ENCODE results near the gene IL22RA2.
A peak's percentile ranks its signal among the peaks of the same experiment; 100 is the strongest.
"Not testable (repeated sequence)": the region's sequence is repeated elsewhere in the genome, so short reads cannot be mapped to it uniquely, and the experiment has no call there.

The IL22RA2 gene

GRCh38 chr6:137210903-137211302, 37.5 kb upstream of the IL22RA2 start:
- ATAC-seq (ENCODE audit: low read depth) = no peak
- H3K27me3 Mint-ChIP-seq = no peaks in the 10 kb centered on the region
- H3K9me3 Mint-ChIP-seq = peaks cover 14% of the 10 kb centered on the region
- peak overlapping the region; percentile 24 for H3K27ac Mint-ChIP-seq
- peaks cover 42% of the 10 kb centered on the region for H3K36me3 Mint-ChIP-seq
- H3K4me3 Mint-ChIP-seq = no peak overlapping the region
- no peak for DNase-seq (ENCODE audit: low spot score in 2 of 2)
- H3K4me1 Mint-ChIP-seq = peaks cover 37% of the 10 kb centered on the region

- peaks cover 14% of the 10 kb centered on the region for H3K9me3 Mint-ChIP-seq
- no peak overlapping the region for H3K4me3 Mint-ChIP-seq
- no peaks in the 10 kb centered on the region for H3K27me3 Mint-ChIP-seq
- H3K36me3 Mint-ChIP-seq = peaks cover 52% of the 10 kb centered on the region
- H3K4me1 Mint-ChIP-seq = peaks cover 30% of the 10 kb centered on the region
- no peak overlapping the region for H3K27ac Mint-ChIP-seq
- DNase-seq (ENCODE audit: low spot score in 2 of 2) = no peak
- ATAC-seq (ENCODE audit: low read depth) = no peak
Observed at GRCh38 chr6:137208279-137208678, 34.8 kb upstream of the IL22RA2 start.

GRCh38 chr6:137207457-137207856, 34.0 kb upstream of the IL22RA2 start:
- Mint-ChIP-seq H3K27ac (peak overlapping the region; percentile 36), H3K9me3 (peaks cover 14% of the 10 kb centered on the region), H3K4me3 (peak overlapping the region; percentile 18), H3K36me3 (peaks cover 52% of the 10 kb centered on the region), H3K4me1 (peaks cover 27% of the 10 kb centered on the region)
- ATAC-seq (ENCODE audit: low read depth); DNase-seq (ENCODE audit: low spot score in 2 of 2); H3K27me3 Mint-ChIP-seq: not testable (repeated sequence)

GRCh38 chr6:137206577-137206976, 33.1 kb upstream of the IL22RA2 start:
- H3K36me3 Mint-ChIP-seq = peaks cover 51% of the 10 kb centered on the region

GRCh38 chr6:137203256-137203655, 29.8 kb upstream of the IL22RA2 start:
- no peak for ATAC-seq (ENCODE audit: low read depth)
- peaks cover 38% of the 10 kb centered on the region for H3K36me3 Mint-ChIP-seq

More at GRCh38 chr6:137206577-137206976, 33.1 kb upstream of the IL22RA2 start:
- no peaks in the 10 kb centered on the region for H3K27me3 Mint-ChIP-seq
- peaks cover 14% of the 10 kb centered on the region for H3K9me3 Mint-ChIP-seq
- peaks cover 26% of the 10 kb centered on the region for H3K4me1 Mint-ChIP-seq
- peak overlapping the region; percentile 39 for H3K27ac Mint-ChIP-seq
- DNase-seq (ENCODE audit: low spot score in 2 of 2) (no peak), ATAC-seq (ENCODE audit: low read depth) (peak; percentile 70)
- H3K4me3 Mint-ChIP-seq = no peak overlapping the region

GRCh38 chr6:137202078-137202477, 28.6 kb upstream of the IL22RA2 start:
- peaks cover 11% of the 10 kb centered on the region for H3K4me1 Mint-ChIP-seq
- ATAC-seq (ENCODE audit: low read depth) (peak; percentile 90), DNase-seq (ENCODE audit: low spot score in 2 of 2) (peak in 1 of 2 donors; percentile 31)
- peaks cover 37% of the 10 kb centered on the region for H3K36me3 Mint-ChIP-seq
- no peak overlapping the region for H3K27ac Mint-ChIP-seq
- H3K9me3 Mint-ChIP-seq = peaks cover 2% of the 10 kb centered on the region
- H3K27me3 Mint-ChIP-seq = no peaks in the 10 kb centered on the region
- no peak overlapping the region for H3K4me3 Mint-ChIP-seq

More at GRCh38 chr6:137203256-137203655, 29.8 kb upstream of the IL22RA2 start:
- peaks cover 6% of the 10 kb centered on the region for H3K9me3 Mint-ChIP-seq
- H3K27me3 Mint-ChIP-seq = no peaks in the 10 kb centered on the region
- peaks cover 17% of the 10 kb centered on the region for H3K4me1 Mint-ChIP-seq
- DNase-seq (ENCODE audit: low spot score in 2 of 2) = no peak
- H3K4me3 Mint-ChIP-seq = no peak overlapping the region
- no peak overlapping the region for H3K27ac Mint-ChIP-seq

GRCh38 chr6:137201006-137201405, 27.6 kb upstream of the IL22RA2 start:
- Mint-ChIP-seq H3K27me3 (no peaks in the 10 kb centered on the region), H3K27ac (no peak overlapping the region), H3K4me3 (no peak overlapping the region), H3K36me3 (peaks cover 35% of the 10 kb centered on the region), H3K4me1 (peaks cover 9% of the 10 kb centered on the region), H3K9me3 (no peaks in the 10 kb centered on the region)
- no peak for ATAC-seq (ENCODE audit: low read depth)
- no peak for DNase-seq (ENCODE audit: low spot score in 2 of 2)

- Mint-ChIP-seq H3K9me3 (no peaks in the 10 kb centered on the region), H3K4me1 (peaks cover 6% of the 10 kb centered on the region)
Observed at GRCh38 chr6:137200288-137200687, 26.8 kb upstream of the IL22RA2 start.

GRCh38 chr6:137197684-137198645, 24.5 kb upstream of the IL22RA2 start:
- H3K36me3 Mint-ChIP-seq = peaks cover 20% of the 10 kb centered on the region
- H3K27me3 Mint-ChIP-seq = no peaks in the 10 kb centered on the region
- no peak for DNase-seq (ENCODE audit: low spot score in 2 of 2)
- H3K4me1 Mint-ChIP-seq = peaks cover 2% of the 10 kb centered on the region
- no peak for ATAC-seq (ENCODE audit: low read depth)
- H3K27ac Mint-ChIP-seq = no peak overlapping the region
- no peak overlapping the region for H3K4me3 Mint-ChIP-seq
- no peaks in the 10 kb centered on the region for H3K9me3 Mint-ChIP-seq

More at GRCh38 chr6:137200288-137200687, 26.8 kb upstream of the IL22RA2 start:
- no peak for ATAC-seq (ENCODE audit: low read depth)
- no peak for DNase-seq (ENCODE audit: low spot score in 2 of 2)
- Mint-ChIP-seq H3K4me3 (no peak overlapping the region), H3K27ac (no peak overlapping the region), H3K36me3 (peaks cover 33% of the 10 kb centered on the region), H3K27me3 (no peaks in the 10 kb centered on the region)

- no peak overlapping the region for H3K4me3 Mint-ChIP-seq
- no peak for DNase-seq (ENCODE audit: low spot score in 2 of 2)
- H3K27ac Mint-ChIP-seq = no peak overlapping the region
- peaks cover 14% of the 10 kb centered on the region for H3K36me3 Mint-ChIP-seq
- ATAC-seq (ENCODE audit: low read depth) = no peak
- H3K9me3 Mint-ChIP-seq = peaks cover 2% of the 10 kb centered on the region
- H3K4me1 Mint-ChIP-seq = peaks cover 2% of the 10 kb centered on the region
- no peaks in the 10 kb centered on the region for H3K27me3 Mint-ChIP-seq
Observed at GRCh38 chr6:137193256-137194070, 20.0 kb upstream of the IL22RA2 start.

- Mint-ChIP-seq H3K36me3 (peaks cover 8% of the 10 kb centered on the region), H3K4me1 (peaks cover 2% of the 10 kb centered on the region), H3K27ac (no peak overlapping the region), H3K9me3 (peaks cover 2% of the 10 kb centered on the region), H3K4me3 (no peak overlapping the region), H3K27me3 (no peaks in the 10 kb centered on the region)
- ATAC-seq (ENCODE audit: low read depth) (no peak), DNase-seq (ENCODE audit: low spot score in 2 of 2) (no peak)
Observed at GRCh38 chr6:137192821-137193220, 19.4 kb upstream of the IL22RA2 start.

- H3K9me3 Mint-ChIP-seq = peaks cover 3% of the 10 kb centered on the region
- H3K27me3 Mint-ChIP-seq = no peaks in the 10 kb centered on the region
- H3K27ac Mint-ChIP-seq = no peak overlapping the region
- peaks cover 5% of the 10 kb centered on the region for H3K36me3 Mint-ChIP-seq
- no peak for DNase-seq (ENCODE audit: low spot score in 2 of 2)
- H3K4me3 Mint-ChIP-seq = no peak overlapping the region
- ATAC-seq (ENCODE audit: low read depth) = no peak
- no peaks in the 10 kb centered on the region for H3K4me1 Mint-ChIP-seq
Observed at GRCh38 chr6:137191670-137192069, 18.2 kb upstream of the IL22RA2 start.

- ATAC-seq (ENCODE audit: low read depth) = no peak
- H3K27me3 Mint-ChIP-seq = no peaks in the 10 kb centered on the region
Observed at GRCh38 chr6:137191236-137191635, 17.8 kb upstream of the IL22RA2 start.

GRCh38 chr6:137190583-137191094, 17.2 kb upstream of the IL22RA2 start:
- peaks cover 3% of the 10 kb centered on the region for H3K36me3 Mint-ChIP-seq
- peaks cover 4% of the 10 kb centered on the region for H3K9me3 Mint-ChIP-seq
- DNase-seq (ENCODE audit: low spot score in 2 of 2) (no peak), ATAC-seq (ENCODE audit: low read depth) (no peak)
- no peaks in the 10 kb centered on the region for H3K4me1 Mint-ChIP-seq
- H3K4me3 Mint-ChIP-seq = no peak overlapping the region
- H3K27me3 Mint-ChIP-seq = no peaks in the 10 kb centered on the region
- no peak overlapping the region for H3K27ac Mint-ChIP-seq

More at GRCh38 chr6:137191236-137191635, 17.8 kb upstream of the IL22RA2 start:
- Mint-ChIP-seq H3K27ac (no peak overlapping the region), H3K4me3 (no peak overlapping the region), H3K36me3 (peaks cover 5% of the 10 kb centered on the region), H3K9me3 (peaks cover 4% of the 10 kb centered on the region), H3K4me1 (no peaks in the 10 kb centered on the region)
- DNase-seq (ENCODE audit: low spot score in 2 of 2) = no peak
